Ovary (tissue), 9 donors: ENCODE results near the gene PGLYRP2. TPM values are rescaled to one million over a fixed set of nuclear protein-coding genes. Genes with fewer than 3 reads are reported as not detected.

ENCODE experiments used
- DNase-seq, 5 donors: peaks; one replicate each; pipeline ENCODE4 v3.0.0-alpha.2; 2019 to 2020
- H3K27ac ChIP-seq, 2 donors: fragments of 200-600 bp; one replicate each; pipeline versions ENCODE4 v1.5.1 to v1.8.0; 2019 to 2022
- H3K27me3 ChIP-seq: fragments of 200-600 bp; one replicate; pipeline ENCODE4 v1.8.0; 2022
- H3K36me3 ChIP-seq: fragments of 200-600 bp; sonication (generic); one replicate; pipeline ENCODE4 v1.5.1; 2019
- H3K4me1 ChIP-seq: one replicate; pipeline ENCODE4 v1.8.1; 2013; ENCODE audit warnings: mild to moderate bottlenecking, moderate library complexity; ENCODE audit not compliant: insufficient read depth
- H3K4me3 ChIP-seq: fragments of 200-600 bp; sonication (generic); one replicate; pipeline ENCODE4 v1.5.1; 2017
- H3K9me3 ChIP-seq, 2 donors: fragments of 200-600 bp in 1 of 2; sonication (generic) in 1 of 2; one replicate each; pipeline versions ENCODE4 v1.5.1 to v1.8.1; 2013 to 2019; ENCODE audit warnings: mild to moderate bottlenecking in 1 of 2, moderate library complexity in 1 of 2
- EP300 ChIP-seq: sonication (generic); formaldehyde crosslinking; IDR thresholded peaks from one replicate; pipeline ENCODE4 v1.6.1; 2017; ENCODE audit warnings: antibody characterized with exemption
- POLR2A ChIP-seq: fragments of 450-650 bp; IDR thresholded peaks from one replicate; pipeline ENCODE4 v1.6.1; 2017; ENCODE audit warnings: antibody characterized with exemption, mild to moderate bottlenecking, moderate library complexity
- WGBS, 3 donors: extraction: QIAGEN DNeasy Blood & Tissue Kit in 1 of 3; methylation state at CpG; one replicate each; pipeline versions ENCODE4 v1.1.5 to v1.1.7; 2013 to 2017; 5-methylcytosine and 5-hydroxymethylcytosine counted together
- intact Hi-C, 4 donors: fragments of 100-400 bp; cut with DNase I; formaldehyde crosslinking; loops; one replicate each; pipeline versions ENCODE4 v1.11.0 to v1.15.1; 2022 to 2023
- polyA plus RNA-seq, 2 donors: library from polyadenylated mRNA; stranded (reverse); fragments of 200-250 nt in 1 of 2; fragments of 350-450 nt in 1 of 2; fragmentation: Illumina TruSeq in 1 of 2; extraction: RNeasy Lipid Tissue Mini Kit (QIAGEN cat#74804) in 1 of 2; gene quantifications; one replicate each; pipeline ENCODE4 v1.2.3, GENCODE V29; 2013 to 2014
- total RNA-seq, 7 donors: library from RNA; depleted of rRNA in 2 of 7; stranded (reverse); fragments of >200 nt in 2 of 7; fragmentation: NEBNext Ultra II Directional in 3 of 7; extraction: Animal tissue kit (Norgen Biotek cat#: 25700) in 3 of 7; gene quantifications; one replicate each; pipeline versions ENCODE4 v1.1.0 to v1.2.4, GENCODE V29; 2016 to 2023
- TF ChIP-seq, protein P1 (sequence below), 3 donors: fragments of 450-650 bp in 2 of 3; fragments of 200-600 bp in 1 of 3; IDR thresholded peaks; one replicate each; pipeline versions ENCODE4 v1.5.1 to v1.8.0; 2016 to 2022; ENCODE audit warnings: antibody characterized with exemption in 3 of 3, mild to moderate bottlenecking in 1 of 3
- donor health status: DM: no; HTN: no; CAD: no; lungs with moderate emphysema.
- donor health status: DM: no; HTN: no; CAD: no.
- donor health status: Bipolar disorder and iron deficiency.
- donor health status: DM: yes; HTN: yes; CAD: no.
- donor health status: DM: no; HTN: no; CAD: no.
- donor health status: DM: yes; HTN: yes; CAD: no.

PGLYRP2 gene
- total and polyA plus RNA-seq, 9 donors, result 0.28 TPM; not detected in 8

DNA sequence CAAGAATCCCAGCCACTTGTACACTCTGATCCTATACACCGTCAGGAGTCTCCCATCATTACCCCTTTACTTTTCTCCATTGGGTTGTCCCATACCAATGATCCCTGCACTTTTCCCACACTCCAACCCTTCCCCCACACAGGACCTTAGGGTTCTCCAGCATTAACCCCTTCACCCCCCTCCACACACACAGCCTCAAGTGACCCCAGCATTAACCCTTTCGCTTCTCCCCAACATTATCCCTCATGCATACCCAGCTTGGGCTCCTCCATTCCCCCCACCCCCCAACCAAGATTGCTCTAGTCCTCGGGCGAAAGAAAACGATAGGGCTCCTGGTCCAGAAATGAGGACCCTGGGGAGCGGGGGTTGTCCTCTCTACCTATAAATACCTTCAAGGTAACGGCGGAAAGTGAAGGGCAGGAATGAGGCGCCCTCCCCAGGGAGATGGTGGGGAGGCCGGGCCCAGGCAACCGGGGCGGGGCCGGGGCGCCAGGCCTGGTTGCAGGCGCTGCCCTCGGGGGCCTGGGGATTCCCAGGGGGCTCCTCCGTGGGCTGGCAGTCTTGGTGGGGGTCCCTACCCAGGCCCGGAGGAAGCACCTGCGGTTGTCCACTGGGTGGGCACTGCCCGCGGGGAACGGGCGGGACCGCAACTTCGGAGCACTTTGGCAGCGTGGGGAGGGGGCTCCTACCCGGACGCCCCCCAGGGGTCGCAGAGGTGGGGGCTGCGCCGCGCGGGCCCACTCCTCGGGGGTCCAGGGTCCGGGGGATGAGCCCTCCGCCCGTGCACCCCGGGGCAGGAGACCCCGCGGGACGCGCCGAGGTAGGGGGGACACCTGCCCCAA lies 30.3 kb downstream of the PGLYRP2 start:
- 3 to 5% (median 3%) methylated on average over 17 to 43 of the region's 43 CpGs for WGBS, 3 donors
- intact Hi-C loops, result no loop called here
- Histone ChIP-seq H3K4me1 (peaks cover 16% of the 10 kb centered on the region), H3K9me3 (no peaks in the 10 kb centered on the region), H3K4me3 (peak overlapping the region; percentile 90), H3K27ac (peak overlapping the region; percentile 33 to 93), H3K27me3 (no peaks in the 10 kb centered on the region), H3K36me3 (no peaks in the 10 kb centered on the region)
- TF ChIP-seq EP300 (no peak), POLR2A (no peak)
- TF ChIP-seq, protein P1, sequence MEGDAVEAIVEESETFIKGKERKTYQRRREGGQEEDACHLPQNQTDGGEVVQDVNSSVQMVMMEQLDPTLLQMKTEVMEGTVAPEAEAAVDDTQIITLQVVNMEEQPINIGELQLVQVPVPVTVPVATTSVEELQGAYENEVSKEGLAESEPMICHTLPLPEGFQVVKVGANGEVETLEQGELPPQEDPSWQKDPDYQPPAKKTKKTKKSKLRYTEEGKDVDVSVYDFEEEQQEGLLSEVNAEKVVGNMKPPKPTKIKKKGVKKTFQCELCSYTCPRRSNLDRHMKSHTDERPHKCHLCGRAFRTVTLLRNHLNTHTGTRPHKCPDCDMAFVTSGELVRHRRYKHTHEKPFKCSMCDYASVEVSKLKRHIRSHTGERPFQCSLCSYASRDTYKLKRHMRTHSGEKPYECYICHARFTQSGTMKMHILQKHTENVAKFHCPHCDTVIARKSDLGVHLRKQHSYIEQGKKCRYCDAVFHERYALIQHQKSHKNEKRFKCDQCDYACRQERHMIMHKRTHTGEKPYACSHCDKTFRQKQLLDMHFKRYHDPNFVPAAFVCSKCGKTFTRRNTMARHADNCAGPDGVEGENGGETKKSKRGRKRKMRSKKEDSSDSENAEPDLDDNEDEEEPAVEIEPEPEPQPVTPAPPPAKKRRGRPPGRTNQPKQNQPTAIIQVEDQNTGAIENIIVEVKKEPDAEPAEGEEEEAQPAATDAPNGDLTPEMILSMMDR (IDR thresholded peaks at IDR 0.05), result no peak
- DNase-seq, result peak in 4 of 5 donors; percentile 42 to 72 (median 68)

DNA sequence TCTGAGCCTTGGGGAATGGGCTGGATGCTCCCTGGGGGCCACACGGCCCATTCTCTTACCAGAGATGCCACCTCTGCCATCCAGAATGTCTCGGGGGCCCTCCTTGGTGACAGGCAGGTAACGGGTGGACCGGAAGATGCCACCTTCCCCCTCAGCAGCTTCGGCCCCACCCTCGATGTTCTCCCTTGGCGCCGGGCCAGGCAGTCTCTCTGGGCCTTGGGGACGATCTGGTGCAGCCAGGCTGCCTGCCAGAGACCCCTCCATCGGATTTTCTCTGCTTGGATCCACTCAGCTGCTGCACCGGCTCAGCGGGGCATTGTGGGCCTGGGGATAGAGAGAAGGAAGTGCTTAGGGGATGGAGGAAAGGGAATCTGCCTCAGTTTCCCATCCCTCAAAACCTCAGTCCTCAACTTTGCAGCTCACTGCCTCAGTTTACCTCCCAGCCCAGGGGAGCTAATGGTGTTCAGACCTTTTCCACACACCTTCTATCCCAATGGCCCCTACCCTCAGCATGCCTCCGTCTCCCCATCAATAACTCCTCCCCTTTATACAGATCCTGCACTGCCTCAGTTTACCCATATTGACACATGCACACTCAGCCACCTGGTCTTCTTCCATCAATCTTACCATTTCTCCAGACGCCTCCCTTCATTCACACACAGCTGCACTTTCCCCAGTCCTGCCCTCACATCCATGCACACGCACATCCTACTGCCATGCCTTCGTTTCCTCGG lies 31.1 kb downstream of the PGLYRP2 start:
- intact Hi-C loops, result no loop called here
- peak in 3 of 5 donors; percentile 56 to 65 (median 59) for DNase-seq
- no peak for TF ChIP-seq EP300
- TF ChIP-seq, protein P1 (IDR thresholded peaks at IDR 0.05), result no peak
- no peak for TF ChIP-seq POLR2A
- WGBS, 3 donors, result 52 to 55% (median 53%) methylated on average over 17 of the region's 17 CpGs
- peaks cover 16% of the 10 kb centered on the region for H3K4me1 ChIP-seq
- no peaks in the 10 kb centered on the region for H3K36me3 ChIP-seq
- no peaks in the 10 kb centered on the region for H3K9me3 ChIP-seq
- H3K4me3 ChIP-seq, result no peak overlapping the region
- no peak overlapping the region for H3K27ac ChIP-seq
- no peaks in the 10 kb centered on the region for H3K27me3 ChIP-seq

DNA sequence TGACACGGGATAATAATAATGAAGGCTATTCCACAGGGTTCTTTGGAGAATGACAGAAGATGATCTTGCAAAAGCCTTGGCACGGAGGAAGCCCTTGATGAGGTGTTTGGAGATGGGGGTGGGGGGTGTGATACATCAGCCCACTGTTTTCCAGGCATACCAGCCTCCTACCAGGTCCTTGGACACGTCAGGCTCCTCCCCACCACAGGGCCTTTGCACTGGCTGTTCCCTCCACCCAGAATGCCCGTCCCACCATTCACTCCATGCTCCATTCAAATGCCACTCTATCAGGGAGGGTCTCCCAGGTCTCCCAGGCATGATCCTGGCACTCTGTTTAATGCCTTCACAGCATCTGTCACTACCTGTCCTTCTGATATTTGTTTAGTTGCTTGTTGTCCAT lies 32.2 kb downstream of the PGLYRP2 start:
- Histone ChIP-seq H3K9me3 (no peaks in the 10 kb centered on the region), H3K27ac (no peak overlapping the region), H3K4me1 (peaks cover 12% of the 10 kb centered on the region), H3K4me3 (no peak overlapping the region), H3K36me3 (no peaks in the 10 kb centered on the region), H3K27me3 (no peaks in the 10 kb centered on the region)
- WGBS, 3 donors, result 79 to 90% (median 79%) methylated on average over 4 of the region's 4 CpGs
- peak in 2 of 5 donors; percentile 14 to 21 for DNase-seq
- TF ChIP-seq EP300 (no peak), POLR2A (no peak)
- TF ChIP-seq, protein P1 (IDR thresholded peaks at IDR 0.05), result no peak
- intact Hi-C loops, result no loop called here

DNA sequence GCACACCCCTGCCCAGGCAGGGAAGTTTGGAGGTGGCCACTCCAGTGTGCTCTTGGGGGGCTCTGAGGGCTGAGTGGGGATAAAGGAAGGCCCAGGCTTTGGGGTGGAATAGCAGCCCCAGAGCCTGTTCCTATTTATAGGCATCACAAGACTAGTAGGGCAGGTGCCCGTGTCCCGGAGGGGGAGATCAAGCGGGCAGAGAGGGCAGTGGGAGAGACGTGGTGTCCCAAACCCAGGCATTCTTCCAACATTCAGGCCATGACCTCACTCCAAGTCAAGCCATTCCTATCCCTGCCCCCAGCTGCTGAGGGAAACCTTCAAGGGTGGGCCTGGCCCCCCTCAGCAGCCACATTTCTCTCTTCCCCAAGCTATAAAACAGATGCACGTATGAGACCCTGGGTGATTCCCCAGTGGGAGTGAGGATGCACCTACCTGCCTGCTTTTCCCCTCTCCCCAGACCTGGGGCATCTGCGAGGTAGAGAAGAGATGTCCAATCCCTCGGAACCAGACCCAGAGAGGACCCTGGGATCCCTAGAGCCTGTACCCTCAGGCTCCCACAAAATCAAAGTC lies 33.4 kb downstream of the PGLYRP2 start:
- Histone ChIP-seq H3K27ac (no peak overlapping the region), H3K4me1 (peaks cover 10% of the 10 kb centered on the region), H3K36me3 (no peaks in the 10 kb centered on the region), H3K4me3 (no peak overlapping the region), H3K9me3 (no peaks in the 10 kb centered on the region), H3K27me3 (no peaks in the 10 kb centered on the region)
- peak in 1 of 5 donors; percentile 7 for DNase-seq
- intact Hi-C loops, result no loop called here
- WGBS, 3 donors, result 60 to 73% (median 68%) methylated on average over 7 of the region's 7 CpGs
- TF ChIP-seq, protein P1 (IDR thresholded peaks at IDR 0.05), result no peak
- TF ChIP-seq POLR2A (no peak), EP300 (no peak)
